ENCODE data around the gene PARD3B. TPM values are rescaled to one million over a fixed set of nuclear protein-coding genes. Genes with fewer than 3 reads are reported as not detected.

Gene PARD3B
- total RNA-seq, 1 donor from 2014 or later: 0.66 TPM

DNA sequence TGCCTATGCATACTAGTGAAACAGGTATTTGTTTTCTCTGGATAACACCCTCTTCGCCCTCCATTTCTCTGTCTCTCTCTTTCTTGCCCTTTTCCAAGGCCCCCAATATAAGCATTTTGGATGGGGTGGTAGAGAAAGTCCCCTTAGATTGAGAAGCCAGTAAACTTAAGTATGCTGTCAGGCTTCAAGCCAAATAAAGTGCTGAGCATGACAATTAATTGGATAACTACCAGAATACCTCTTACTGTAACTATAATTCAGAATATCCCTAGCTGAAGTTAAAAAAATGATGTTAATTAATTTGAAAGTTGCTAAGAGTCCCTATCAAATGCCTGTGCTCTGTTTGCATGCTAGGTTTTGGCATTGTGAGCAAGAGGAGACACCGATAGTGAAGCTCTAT is 324.8 kb downstream of the PARD3B start:
- TF ChIP-seq, protein P1, sequence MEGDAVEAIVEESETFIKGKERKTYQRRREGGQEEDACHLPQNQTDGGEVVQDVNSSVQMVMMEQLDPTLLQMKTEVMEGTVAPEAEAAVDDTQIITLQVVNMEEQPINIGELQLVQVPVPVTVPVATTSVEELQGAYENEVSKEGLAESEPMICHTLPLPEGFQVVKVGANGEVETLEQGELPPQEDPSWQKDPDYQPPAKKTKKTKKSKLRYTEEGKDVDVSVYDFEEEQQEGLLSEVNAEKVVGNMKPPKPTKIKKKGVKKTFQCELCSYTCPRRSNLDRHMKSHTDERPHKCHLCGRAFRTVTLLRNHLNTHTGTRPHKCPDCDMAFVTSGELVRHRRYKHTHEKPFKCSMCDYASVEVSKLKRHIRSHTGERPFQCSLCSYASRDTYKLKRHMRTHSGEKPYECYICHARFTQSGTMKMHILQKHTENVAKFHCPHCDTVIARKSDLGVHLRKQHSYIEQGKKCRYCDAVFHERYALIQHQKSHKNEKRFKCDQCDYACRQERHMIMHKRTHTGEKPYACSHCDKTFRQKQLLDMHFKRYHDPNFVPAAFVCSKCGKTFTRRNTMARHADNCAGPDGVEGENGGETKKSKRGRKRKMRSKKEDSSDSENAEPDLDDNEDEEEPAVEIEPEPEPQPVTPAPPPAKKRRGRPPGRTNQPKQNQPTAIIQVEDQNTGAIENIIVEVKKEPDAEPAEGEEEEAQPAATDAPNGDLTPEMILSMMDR (IDR thresholded peaks at IDR 0.05; ENCODE audit: partially characterized antibody, unreplicated experiment): no peak
- H3K36me3 Mint-ChIP-seq (ENCODE audit: unreplicated experiment): no peaks in the 10 kb centered on the region
- H3K27me3 Mint-ChIP-seq (ENCODE audit: unreplicated experiment): no peaks in the 10 kb centered on the region
- H3K4me1 Mint-ChIP-seq (ENCODE audit: low read depth, unreplicated experiment): no peaks in the 10 kb centered on the region
- peaks cover 2% of the 10 kb centered on the region for H3K9me3 Mint-ChIP-seq (ENCODE audit: unreplicated experiment)
- no peak overlapping the region for H3K27ac Mint-ChIP-seq (ENCODE audit: unreplicated experiment)
- no peak overlapping the region for H3K4me3 Mint-ChIP-seq (ENCODE audit: unreplicated experiment)
- DNase-seq: no peak

DNA sequence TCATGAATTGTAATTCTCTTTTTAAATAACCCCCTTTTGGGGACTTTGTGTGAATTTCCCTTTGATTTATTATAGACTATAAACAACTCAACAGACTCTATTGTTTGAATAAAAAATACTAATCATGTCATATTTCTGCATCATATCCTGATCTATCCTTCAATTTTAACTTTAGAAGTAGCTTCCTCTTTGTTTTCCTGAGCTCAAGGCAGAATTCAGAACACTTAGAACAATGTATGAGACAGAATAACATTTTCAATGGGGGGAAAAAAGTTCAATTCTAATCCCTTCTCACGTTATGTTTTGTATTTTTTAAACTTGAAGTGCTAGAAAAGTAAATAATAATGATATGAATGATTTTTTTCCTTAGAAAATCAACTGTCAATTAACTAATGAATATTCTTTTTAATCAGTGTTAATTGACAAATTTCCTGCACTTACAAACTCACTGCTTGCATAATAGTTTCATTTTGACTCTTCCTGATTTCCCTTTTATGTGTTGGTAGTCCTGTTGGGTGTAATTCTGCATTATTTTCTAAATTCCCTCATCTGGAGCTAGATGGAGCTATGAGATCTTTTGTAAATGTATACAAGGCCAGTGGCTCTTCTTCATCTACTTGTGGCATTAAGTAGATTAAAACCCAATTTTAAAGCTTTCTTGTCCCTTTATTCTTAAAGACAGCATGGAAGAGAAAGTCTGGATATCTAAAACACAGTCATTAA is 326.1 kb downstream of the PARD3B start:
- H3K36me3 Mint-ChIP-seq (ENCODE audit: unreplicated experiment): no peaks in the 10 kb centered on the region
- peaks cover 2% of the 10 kb centered on the region for H3K9me3 Mint-ChIP-seq (ENCODE audit: unreplicated experiment)
- no peaks in the 10 kb centered on the region for H3K4me1 Mint-ChIP-seq (ENCODE audit: low read depth, unreplicated experiment)
- TF ChIP-seq, protein P1 (IDR thresholded peaks at IDR 0.05; ENCODE audit: partially characterized antibody, unreplicated experiment): no peak
- H3K27ac Mint-ChIP-seq (ENCODE audit: unreplicated experiment): no peak overlapping the region
- no peaks in the 10 kb centered on the region for H3K27me3 Mint-ChIP-seq (ENCODE audit: unreplicated experiment)
- DNase-seq: no peak
- no peak overlapping the region for H3K4me3 Mint-ChIP-seq (ENCODE audit: unreplicated experiment)

- Mint-ChIP-seq H3K4me1 (ENCODE audit: low read depth, unreplicated experiment) (no peaks in the 10 kb centered on the region), H3K4me3 (ENCODE audit: unreplicated experiment) (no peak overlapping the region), H3K36me3 (ENCODE audit: unreplicated experiment) (no peaks in the 10 kb centered on the region), H3K9me3 (ENCODE audit: unreplicated experiment) (peaks cover 2% of the 10 kb centered on the region), H3K27me3 (ENCODE audit: unreplicated experiment) (no peaks in the 10 kb centered on the region), H3K27ac (ENCODE audit: unreplicated experiment) (no peak overlapping the region)
- TF ChIP-seq, protein P1 (IDR thresholded peaks at IDR 0.05; ENCODE audit: partially characterized antibody, unreplicated experiment): no peak
- no peak for DNase-seq
These were observed 331.0 kb downstream of the PARD3B start for GRCh38 chr2:204876311-204876710.

GRCh38 chr2:204877691-204878090 is 332.4 kb downstream of the PARD3B start:
- Mint-ChIP-seq H3K36me3 (ENCODE audit: unreplicated experiment) (no peaks in the 10 kb centered on the region), H3K27ac (ENCODE audit: unreplicated experiment) (no peak overlapping the region), H3K27me3 (ENCODE audit: unreplicated experiment) (no peaks in the 10 kb centered on the region), H3K9me3 (ENCODE audit: unreplicated experiment) (peaks cover 2% of the 10 kb centered on the region), H3K4me3 (ENCODE audit: unreplicated experiment) (no peak overlapping the region), H3K4me1 (ENCODE audit: low read depth, unreplicated experiment) (no peaks in the 10 kb centered on the region)
- TF ChIP-seq, protein P1 (IDR thresholded peaks at IDR 0.05; ENCODE audit: partially characterized antibody, unreplicated experiment): no peak
- no peak for DNase-seq

DNA sequence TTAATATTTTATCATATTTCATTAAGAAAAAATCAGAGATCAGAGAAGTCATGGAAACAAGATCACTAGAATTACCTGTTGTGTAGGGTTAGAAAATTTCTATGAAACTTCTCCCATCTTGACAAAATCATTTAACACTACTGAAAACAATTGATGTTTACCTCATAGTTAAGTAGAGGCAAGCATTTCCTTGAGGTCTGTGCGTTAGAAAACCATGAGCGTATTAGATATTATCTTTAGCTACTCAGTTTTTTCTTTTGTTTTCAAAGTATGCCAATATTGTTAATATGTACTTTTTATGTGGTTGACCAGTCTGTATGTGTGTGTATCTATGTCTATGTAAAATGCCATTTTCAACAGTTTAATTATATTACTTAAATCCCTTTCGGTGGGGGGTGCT is 335.7 kb downstream of the PARD3B start:
- TF ChIP-seq, protein P1 (IDR thresholded peaks at IDR 0.05; ENCODE audit: partially characterized antibody, unreplicated experiment): no peak
- no peak for DNase-seq
- Mint-ChIP-seq H3K4me3 (ENCODE audit: unreplicated experiment) (no peak overlapping the region), H3K4me1 (ENCODE audit: low read depth, unreplicated experiment) (no peaks in the 10 kb centered on the region), H3K36me3 (ENCODE audit: unreplicated experiment) (no peaks in the 10 kb centered on the region), H3K9me3 (ENCODE audit: unreplicated experiment) (no peaks in the 10 kb centered on the region), H3K27ac (ENCODE audit: unreplicated experiment) (no peak overlapping the region), H3K27me3 (ENCODE audit: unreplicated experiment) (peaks cover 1% of the 10 kb centered on the region)
